ENCODE measurements around the gene UPK1B.
"Not testable (repeated sequence)": the region's sequence is repeated elsewhere in the genome, so short reads cannot be mapped to it uniquely, and the experiment has no call there.

The UPK1B gene

DNA sequence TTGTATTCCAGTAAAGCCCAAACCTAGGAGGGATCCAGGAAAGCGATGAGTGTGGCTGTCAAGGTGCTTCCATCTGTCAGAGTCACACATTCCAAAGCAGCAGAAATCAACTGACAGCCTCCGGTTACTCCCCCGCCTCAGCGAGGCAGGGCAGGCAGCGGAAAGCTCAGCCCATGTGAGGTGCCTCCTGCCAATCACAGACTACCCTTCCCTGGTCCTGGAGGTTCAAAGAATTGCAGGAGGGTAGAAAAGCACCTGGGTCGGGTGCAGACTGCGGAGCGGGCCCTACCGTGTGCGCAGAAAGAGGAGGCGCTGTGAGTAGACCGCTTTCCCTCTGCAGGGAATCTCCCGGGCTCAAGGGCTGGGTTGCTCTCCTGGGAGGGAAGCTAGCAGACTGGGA is at the start of gene UPK1B:
Gene UPK1B (plus strand): TSS at position 274 of the 400 bp plus-strand sequence. CDS start 13,144 bp downstream, outside the sequence.
- Histone ChIP-seq H3K4me1 (ENCODE audit: control insufficient read depth, insufficient read depth, low read length) (no peaks in the 10 kb centered on the region), H3K9ac (ENCODE audit: low read length in 2 of 2) (no peak within 1 kb of the TSS), H3K27me3 (ENCODE audit: control insufficient read depth in 1 of 2, insufficient read depth in 2 of 2, low read length in 2 of 2) (peaks cover 0 to 3% of the 10 kb centered on the region in 2 donors), H3K27ac (ENCODE audit: low read length) (no peak within 1 kb of the TSS), H3K9me3 (ENCODE audit: control insufficient read depth in 2 of 2, low read length in 2 of 2) (no peaks in the 10 kb centered on the region), H3K4me3 (ENCODE audit: low read length in 2 of 2) (no peak within 1 kb of the TSS), H3K36me3 (ENCODE audit: control insufficient read depth in 2 of 2, insufficient read depth in 2 of 2, low read length in 2 of 2) (no peaks in the 10 kb centered on the region)

DNA sequence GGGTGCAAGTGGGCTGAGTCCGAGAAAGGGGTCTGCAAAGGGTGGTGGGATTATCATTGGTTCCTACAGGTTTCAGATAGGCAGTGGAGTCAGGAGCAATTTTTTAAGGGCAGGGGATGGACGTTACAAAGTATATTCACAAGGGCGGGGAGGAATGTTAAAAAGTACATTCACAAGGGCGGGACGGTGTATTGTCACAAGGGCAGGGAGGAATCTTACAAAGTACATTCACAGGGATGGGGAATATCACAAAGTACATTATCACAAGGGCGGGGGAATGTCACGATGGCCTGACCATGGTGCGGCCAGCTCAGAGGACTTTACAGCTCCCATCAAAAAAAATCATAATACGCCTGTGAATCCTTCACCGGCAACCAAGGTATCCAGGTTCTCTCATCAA is 48.1 kb upstream of the UPK1B start:
- H3K9me3 ChIP-seq (ENCODE audit: control insufficient read depth in 2 of 2, low read length in 2 of 2) = peaks cover 0 to 2% of the 10 kb centered on the region in 2 donors
- H3K27me3 ChIP-seq (ENCODE audit: control insufficient read depth in 1 of 2, insufficient read depth in 2 of 2, low read length in 2 of 2) = no peaks in the 10 kb centered on the region
- no peak overlapping the region for H3K27ac ChIP-seq (ENCODE audit: low read length)
- H3K4me1 ChIP-seq (ENCODE audit: control insufficient read depth, insufficient read depth, low read length) = no peaks in the 10 kb centered on the region
- no peaks in the 10 kb centered on the region for H3K36me3 ChIP-seq (ENCODE audit: control insufficient read depth in 2 of 2, insufficient read depth in 2 of 2, low read length in 2 of 2)
- H3K9ac ChIP-seq (ENCODE audit: low read length in 2 of 2) = no peak overlapping the region
- no peak overlapping the region for H3K4me3 ChIP-seq (ENCODE audit: low read length in 2 of 2)

DNA sequence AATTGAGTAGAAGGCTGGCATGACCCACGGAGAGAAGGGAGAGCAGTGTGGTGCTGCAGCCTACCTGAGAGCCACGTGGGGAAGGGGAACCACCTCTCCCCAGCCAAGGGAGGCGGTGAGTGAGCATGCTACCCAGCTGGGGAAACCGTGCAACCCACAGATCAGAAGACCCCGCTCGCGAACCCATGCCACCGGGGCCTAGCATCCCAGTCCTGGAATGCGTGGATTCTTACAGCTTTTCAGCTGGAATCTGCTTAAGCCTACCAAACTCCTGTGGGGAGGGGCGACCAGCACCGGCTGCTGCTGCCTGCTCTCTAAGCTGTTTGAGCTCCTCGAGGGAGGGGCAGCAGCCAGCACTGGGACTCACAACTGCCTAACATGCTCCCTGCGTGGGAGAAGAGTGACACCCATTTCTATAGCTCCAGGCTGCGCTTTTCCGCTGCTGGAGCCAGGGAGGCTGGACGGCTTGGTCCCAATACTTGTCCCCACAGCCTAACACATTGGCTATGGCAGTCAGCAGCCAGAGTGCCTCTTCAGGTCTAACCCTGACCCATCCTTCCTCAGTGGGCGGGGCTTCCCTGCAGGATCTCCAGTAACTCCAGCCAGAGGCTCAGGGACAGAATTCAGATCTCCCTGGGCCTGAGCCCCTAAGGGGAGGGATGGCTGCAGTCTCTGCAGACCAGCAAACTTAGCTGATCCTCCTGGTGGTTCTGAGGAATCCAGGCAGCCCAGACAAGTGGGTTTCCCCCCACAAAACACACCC is 47.5 kb upstream of the UPK1B start:
- no peak overlapping the region for H3K9ac ChIP-seq (ENCODE audit: low read length in 2 of 2)
- no peaks in the 10 kb centered on the region for H3K36me3 ChIP-seq (ENCODE audit: control insufficient read depth in 2 of 2, insufficient read depth in 2 of 2, low read length in 2 of 2)
- H3K9me3 ChIP-seq (ENCODE audit: control insufficient read depth in 2 of 2, low read length in 2 of 2) = peaks cover 0 to 2% of the 10 kb centered on the region in 2 donors
- no peaks in the 10 kb centered on the region for H3K27me3 ChIP-seq (ENCODE audit: control insufficient read depth in 1 of 2, insufficient read depth in 2 of 2, low read length in 2 of 2)
- no peak overlapping the region for H3K4me3 ChIP-seq (ENCODE audit: low read length in 2 of 2)
- no peaks in the 10 kb centered on the region for H3K4me1 ChIP-seq (ENCODE audit: control insufficient read depth, insufficient read depth, low read length)
- no peak overlapping the region for H3K27ac ChIP-seq (ENCODE audit: low read length)

DNA sequence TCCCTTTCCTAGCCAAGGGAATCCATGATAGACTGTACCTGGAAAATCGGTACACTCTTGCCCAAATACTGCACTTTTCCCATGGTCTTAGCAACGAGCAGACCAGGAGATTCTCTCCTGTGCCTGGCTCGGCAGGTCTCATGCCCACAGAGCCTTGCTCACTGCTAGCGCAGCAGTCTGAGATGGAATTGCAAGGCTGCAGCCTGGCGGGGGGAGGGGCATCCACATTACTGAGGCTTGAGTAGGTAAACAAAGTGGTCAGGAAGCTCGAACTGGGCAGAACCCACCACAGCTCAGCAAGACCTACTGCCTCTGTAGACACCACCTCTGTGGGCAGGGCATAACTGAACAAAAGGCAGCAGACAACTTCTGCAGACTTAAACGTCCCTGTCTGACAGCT is 43.1 kb upstream of the UPK1B start:
- H3K36me3 ChIP-seq (ENCODE audit: control insufficient read depth in 2 of 2, insufficient read depth in 2 of 2, low read length in 2 of 2); H3K27me3 ChIP-seq (ENCODE audit: control insufficient read depth in 1 of 2, insufficient read depth in 2 of 2, low read length in 2 of 2); H3K27ac ChIP-seq (ENCODE audit: low read length); H3K4me3 ChIP-seq (ENCODE audit: low read length in 2 of 2); H3K9me3 ChIP-seq (ENCODE audit: control insufficient read depth in 2 of 2, low read length in 2 of 2); H3K4me1 ChIP-seq (ENCODE audit: control insufficient read depth, insufficient read depth, low read length); H3K9ac ChIP-seq (ENCODE audit: low read length in 2 of 2): not testable (repeated sequence)

DNA sequence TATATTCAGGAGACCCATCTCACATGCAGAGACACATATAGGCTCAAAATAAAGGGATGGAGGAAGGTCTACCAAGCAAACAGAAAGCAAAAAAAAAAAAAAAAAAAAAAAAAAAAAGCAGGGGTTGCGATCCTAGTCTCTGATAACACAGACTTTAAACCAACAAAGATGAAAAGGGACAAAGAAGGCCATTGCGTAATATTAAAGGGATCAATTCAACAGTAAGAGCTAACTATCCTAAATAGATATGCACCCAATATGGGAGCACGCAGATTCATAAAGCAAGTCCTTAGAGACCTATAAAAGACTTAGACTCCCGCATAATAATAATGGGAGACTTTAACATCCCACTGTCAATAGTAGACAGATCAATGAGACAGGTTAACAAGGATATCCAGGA is 41.1 kb upstream of the UPK1B start:
- H3K9ac ChIP-seq (ENCODE audit: low read length in 2 of 2); H3K27me3 ChIP-seq (ENCODE audit: control insufficient read depth in 1 of 2, insufficient read depth in 2 of 2, low read length in 2 of 2); H3K9me3 ChIP-seq (ENCODE audit: control insufficient read depth in 2 of 2, low read length in 2 of 2); H3K27ac ChIP-seq (ENCODE audit: low read length); H3K4me1 ChIP-seq (ENCODE audit: control insufficient read depth, insufficient read depth, low read length); H3K4me3 ChIP-seq (ENCODE audit: low read length in 2 of 2); H3K36me3 ChIP-seq (ENCODE audit: control insufficient read depth in 2 of 2, insufficient read depth in 2 of 2, low read length in 2 of 2): not testable (repeated sequence)

DNA sequence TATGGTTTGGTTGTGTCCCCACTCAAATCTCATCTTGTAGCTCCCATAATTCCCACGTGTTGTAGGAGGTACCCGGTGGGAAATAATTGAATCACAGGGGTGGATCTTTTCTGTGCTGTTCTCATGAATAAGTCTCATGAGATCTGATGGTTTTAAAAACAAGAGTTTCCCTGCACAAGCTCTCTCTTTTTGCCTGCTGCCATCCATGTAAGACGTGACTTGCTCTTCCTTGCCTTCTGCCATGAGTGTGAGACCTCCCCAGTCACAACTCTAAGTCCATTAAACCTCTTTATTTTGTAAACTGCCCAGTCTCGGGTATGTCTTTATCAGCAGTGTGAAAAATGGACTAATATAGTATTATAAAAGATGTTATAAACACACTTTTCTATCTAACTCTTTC is 34.0 kb upstream of the UPK1B start:
- not testable (repeated sequence) for H3K27me3 ChIP-seq (ENCODE audit: control insufficient read depth in 1 of 2, insufficient read depth in 2 of 2, low read length in 2 of 2); H3K9ac ChIP-seq (ENCODE audit: low read length in 2 of 2); H3K9me3 ChIP-seq (ENCODE audit: control insufficient read depth in 2 of 2, low read length in 2 of 2); H3K36me3 ChIP-seq (ENCODE audit: control insufficient read depth in 2 of 2, insufficient read depth in 2 of 2, low read length in 2 of 2); H3K4me1 ChIP-seq (ENCODE audit: control insufficient read depth, insufficient read depth, low read length); H3K4me3 ChIP-seq (ENCODE audit: low read length in 2 of 2); H3K27ac ChIP-seq (ENCODE audit: low read length)

DNA sequence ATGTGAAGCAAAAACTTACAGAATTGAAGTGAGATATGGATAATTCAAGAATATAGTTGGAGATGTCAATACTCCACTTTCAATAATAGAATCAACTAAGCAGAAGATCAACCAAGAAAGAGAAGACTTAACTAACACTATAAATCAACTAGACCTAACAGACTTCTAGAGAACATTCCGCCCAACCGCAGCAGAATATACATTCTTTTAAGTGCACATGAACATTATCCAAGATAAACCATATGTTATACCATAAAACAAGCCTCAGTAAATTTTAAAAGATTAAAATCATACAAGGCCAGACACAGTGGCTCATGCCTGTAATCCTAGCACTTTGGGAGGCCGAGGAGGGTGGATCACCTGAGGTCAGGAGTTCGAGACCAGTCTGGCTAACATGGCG is 32.9 kb upstream of the UPK1B start:
- Histone ChIP-seq H3K9me3 (ENCODE audit: control insufficient read depth in 2 of 2, low read length in 2 of 2) (no peaks in the 10 kb centered on the region), H3K27ac (ENCODE audit: low read length) (no peak overlapping the region), H3K36me3 (ENCODE audit: control insufficient read depth in 2 of 2, insufficient read depth in 2 of 2, low read length in 2 of 2) (no peaks in the 10 kb centered on the region), H3K4me1 (ENCODE audit: control insufficient read depth, insufficient read depth, low read length) (no peaks in the 10 kb centered on the region), H3K27me3 (ENCODE audit: control insufficient read depth in 1 of 2, insufficient read depth in 2 of 2, low read length in 2 of 2) (no peaks in the 10 kb centered on the region), H3K4me3 (ENCODE audit: low read length in 2 of 2) (no peak overlapping the region), H3K9ac (ENCODE audit: low read length in 2 of 2) (no peak overlapping the region)

DNA sequence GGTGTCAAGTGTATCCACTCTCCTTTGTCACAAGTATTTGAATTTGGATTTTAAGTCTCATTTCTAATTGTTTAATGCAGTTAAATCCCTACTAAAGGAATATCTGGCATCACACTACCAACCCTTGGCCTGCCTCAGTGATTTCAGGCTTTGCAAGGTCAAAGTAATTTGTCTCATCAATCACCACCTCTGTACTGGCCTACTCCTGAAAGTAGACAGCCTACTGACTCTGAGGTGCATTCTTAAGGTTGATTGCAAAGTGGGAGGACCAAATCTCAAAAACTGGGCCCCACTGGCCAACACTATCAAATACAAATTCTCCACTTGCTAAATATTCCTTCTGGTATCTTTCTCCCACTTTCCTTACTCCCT is 28.3 kb upstream of the UPK1B start:
- Histone ChIP-seq H3K9me3 (ENCODE audit: control insufficient read depth in 2 of 2, low read length in 2 of 2) (no peaks in the 10 kb centered on the region), H3K36me3 (ENCODE audit: control insufficient read depth in 2 of 2, insufficient read depth in 2 of 2, low read length in 2 of 2) (no peaks in the 10 kb centered on the region), H3K27me3 (ENCODE audit: control insufficient read depth in 1 of 2, insufficient read depth in 2 of 2, low read length in 2 of 2) (no peaks in the 10 kb centered on the region), H3K27ac (ENCODE audit: low read length) (no peak overlapping the region), H3K4me3 (ENCODE audit: low read length in 2 of 2) (no peak overlapping the region), H3K9ac (ENCODE audit: low read length in 2 of 2) (no peak overlapping the region), H3K4me1 (ENCODE audit: control insufficient read depth, insufficient read depth, low read length) (no peaks in the 10 kb centered on the region)

DNA sequence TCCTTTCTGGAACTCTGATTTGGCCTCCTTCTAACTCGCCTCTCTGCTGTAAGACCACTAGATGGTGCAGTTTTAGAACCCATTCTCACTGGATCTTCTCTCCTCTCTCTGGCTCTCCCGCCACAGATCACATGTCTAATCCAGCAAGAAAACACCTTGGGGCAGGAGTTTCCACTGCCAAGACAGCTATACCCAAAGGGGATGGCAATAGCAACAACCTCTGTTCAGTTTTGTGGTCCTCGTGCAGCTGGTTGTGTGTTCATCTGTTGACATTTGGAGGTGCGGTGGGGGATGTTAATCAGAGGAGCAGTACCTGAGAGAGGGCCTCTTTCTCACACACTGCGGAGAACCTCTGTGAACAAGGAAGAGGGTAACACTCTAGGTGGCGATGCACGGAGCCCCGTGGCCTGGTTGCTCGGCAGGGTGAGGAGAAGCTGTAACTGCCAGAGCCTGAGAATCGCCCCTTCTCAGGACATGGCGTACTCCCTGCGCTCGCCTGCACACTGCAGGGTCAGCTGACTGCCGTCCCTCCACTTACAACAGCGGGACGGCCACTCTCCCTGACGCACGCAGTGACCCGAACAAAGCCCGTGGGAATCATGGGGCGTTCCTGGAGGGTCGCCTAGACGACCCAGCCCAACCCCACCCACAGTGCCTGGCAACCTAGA is 27.8 kb upstream of the UPK1B start, which contains the start of gene TEX55:
Gene TEX55 (plus strand): TSS at position 666 of the 668 bp plus-strand sequence. CDS start 25 bp downstream, outside the sequence.
- no peak within 1 kb of the TSS for H3K9ac ChIP-seq (ENCODE audit: low read length in 2 of 2)
- H3K27me3 ChIP-seq (ENCODE audit: control insufficient read depth in 1 of 2, insufficient read depth in 2 of 2, low read length in 2 of 2) = no peaks in the 10 kb centered on the region
- H3K36me3 ChIP-seq (ENCODE audit: control insufficient read depth in 2 of 2, insufficient read depth in 2 of 2, low read length in 2 of 2) = no peaks in the 10 kb centered on the region
- no peak within 1 kb of the TSS for H3K4me3 ChIP-seq (ENCODE audit: low read length in 2 of 2)
- no peaks in the 10 kb centered on the region for H3K4me1 ChIP-seq (ENCODE audit: control insufficient read depth, insufficient read depth, low read length)
- H3K9me3 ChIP-seq (ENCODE audit: control insufficient read depth in 2 of 2, low read length in 2 of 2) = no peaks in the 10 kb centered on the region
- no peak within 1 kb of the TSS for H3K27ac ChIP-seq (ENCODE audit: low read length)

DNA sequence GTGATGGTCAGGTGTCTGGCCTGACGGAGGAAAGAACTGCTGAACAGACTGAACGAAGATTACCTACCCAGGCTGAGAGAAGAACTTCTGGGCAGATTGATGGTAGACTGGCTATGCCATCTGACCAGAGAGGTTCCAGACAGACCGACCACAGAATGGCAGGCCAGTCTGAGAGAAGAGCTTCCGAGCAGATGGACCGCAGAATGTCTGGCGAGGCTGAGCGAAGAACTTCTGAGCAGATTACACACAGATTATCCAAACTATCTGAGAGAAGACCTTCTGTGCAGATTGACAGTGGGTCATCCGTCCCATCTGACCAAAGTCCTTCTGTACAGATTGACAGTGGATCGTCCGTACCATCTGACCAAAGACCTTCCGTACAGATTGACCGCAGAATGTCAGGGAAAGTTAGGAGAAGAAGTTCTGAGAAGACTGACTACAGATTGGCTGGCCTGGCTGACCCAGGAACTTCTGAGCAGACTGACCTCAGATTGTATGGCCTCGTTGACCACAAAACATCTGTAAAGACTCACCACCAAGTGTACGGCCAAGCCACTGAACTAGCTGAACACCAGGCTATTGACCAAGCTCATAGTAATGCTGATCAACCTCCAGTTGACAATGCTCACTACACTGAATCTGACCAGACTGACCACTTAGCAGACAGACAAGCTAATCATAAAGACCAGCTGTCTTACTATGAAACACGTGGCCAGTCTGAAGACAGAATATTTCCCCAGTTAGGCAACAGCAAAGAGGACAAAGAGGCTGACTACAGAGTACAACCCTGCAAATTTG is 26.6 kb upstream of the UPK1B start:
- no peak overlapping the region for H3K9ac ChIP-seq (ENCODE audit: low read length in 2 of 2)
- no peaks in the 10 kb centered on the region for H3K36me3 ChIP-seq (ENCODE audit: control insufficient read depth in 2 of 2, insufficient read depth in 2 of 2, low read length in 2 of 2)
- no peak overlapping the region for H3K4me3 ChIP-seq (ENCODE audit: low read length in 2 of 2)
- no peak overlapping the region for H3K27ac ChIP-seq (ENCODE audit: low read length)
- H3K9me3 ChIP-seq (ENCODE audit: control insufficient read depth in 2 of 2, low read length in 2 of 2) = no peaks in the 10 kb centered on the region
- no peaks in the 10 kb centered on the region for H3K4me1 ChIP-seq (ENCODE audit: control insufficient read depth, insufficient read depth, low read length)
- no peaks in the 10 kb centered on the region for H3K27me3 ChIP-seq (ENCODE audit: control insufficient read depth in 1 of 2, insufficient read depth in 2 of 2, low read length in 2 of 2)

Data from stomach smooth muscle (tissue), 2 donors.